Measurements from ENCODE around the gene ALPP.

Gene ALPP

DNA sequence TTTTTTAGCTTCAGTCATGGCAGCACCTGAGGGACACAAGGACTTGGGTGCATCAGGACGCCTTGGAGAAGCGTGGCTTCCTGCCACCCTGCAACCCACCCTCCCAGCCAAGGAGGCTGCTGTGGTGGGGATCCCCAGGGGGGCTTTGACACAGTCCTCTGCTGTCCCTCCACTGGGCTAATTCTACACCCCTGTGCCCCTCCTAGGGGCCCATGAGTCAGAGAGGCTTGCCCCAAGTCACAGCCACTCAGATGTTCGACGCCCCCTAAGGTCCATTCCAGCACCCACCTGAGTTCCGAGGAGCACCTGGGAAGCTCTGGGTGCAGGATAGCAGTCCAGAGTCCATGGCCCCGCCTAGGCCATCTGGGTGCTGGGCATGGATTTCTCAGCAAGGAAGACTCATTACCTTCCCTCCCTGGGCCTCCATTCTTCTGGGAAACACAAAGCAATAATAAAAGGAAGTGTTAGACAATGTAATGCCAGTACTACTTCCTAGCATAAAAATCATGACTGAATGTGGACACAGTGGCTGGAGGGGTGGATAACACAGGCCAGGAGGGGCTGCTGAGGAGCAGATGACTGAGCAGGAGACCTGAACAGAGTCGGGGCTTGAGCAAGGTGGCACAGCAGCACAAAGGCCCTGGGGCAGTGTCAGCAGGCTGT is 31.8 kb downstream of the ALPP start:
- H3K9ac ChIP-seq (ENCODE audit: low read length), result no peak overlapping the region
- no peaks in the 10 kb centered on the region for H3K36me3 ChIP-seq (ENCODE audit: low read length)
- no peaks in the 10 kb centered on the region for H3F3A ChIP-seq (ENCODE audit: insufficient read depth)
- no peaks in the 10 kb centered on the region for H3K9me3 ChIP-seq (ENCODE audit: insufficient read depth, low read length)
- no peak overlapping the region for H3K4me2 ChIP-seq (ENCODE audit: low read depth, low read length, poor library complexity, severe bottlenecking)
- no peaks in the 10 kb centered on the region for H4K20me1 ChIP-seq (ENCODE audit: low read depth, low read length)
- TF ChIP-seq EZH2phosphoT487 (conservative IDR thresholded peaks at IDR 0.05; ENCODE audit: low read length), result no peak
- no peaks in the 10 kb centered on the region for H3K9me2 ChIP-seq (replicated peaks; ENCODE audit: insufficient read depth, low read length)
- H3K4me3 ChIP-seq (ENCODE audit: insufficient read depth, low read length, poor library complexity, severe bottlenecking), result no peak overlapping the region
- H3K79me2 ChIP-seq (ENCODE audit: insufficient read depth, low read length), result no peaks in the 10 kb centered on the region
- no peak overlapping the region for H2AFZ ChIP-seq (ENCODE audit: low read depth, low read length, severe bottlenecking)
- no peaks in the 10 kb centered on the region for H3K27me3 ChIP-seq (ENCODE audit: low read length)
- H3K27ac ChIP-seq (ENCODE audit: low read depth, low read length), result no peak overlapping the region

DNA sequence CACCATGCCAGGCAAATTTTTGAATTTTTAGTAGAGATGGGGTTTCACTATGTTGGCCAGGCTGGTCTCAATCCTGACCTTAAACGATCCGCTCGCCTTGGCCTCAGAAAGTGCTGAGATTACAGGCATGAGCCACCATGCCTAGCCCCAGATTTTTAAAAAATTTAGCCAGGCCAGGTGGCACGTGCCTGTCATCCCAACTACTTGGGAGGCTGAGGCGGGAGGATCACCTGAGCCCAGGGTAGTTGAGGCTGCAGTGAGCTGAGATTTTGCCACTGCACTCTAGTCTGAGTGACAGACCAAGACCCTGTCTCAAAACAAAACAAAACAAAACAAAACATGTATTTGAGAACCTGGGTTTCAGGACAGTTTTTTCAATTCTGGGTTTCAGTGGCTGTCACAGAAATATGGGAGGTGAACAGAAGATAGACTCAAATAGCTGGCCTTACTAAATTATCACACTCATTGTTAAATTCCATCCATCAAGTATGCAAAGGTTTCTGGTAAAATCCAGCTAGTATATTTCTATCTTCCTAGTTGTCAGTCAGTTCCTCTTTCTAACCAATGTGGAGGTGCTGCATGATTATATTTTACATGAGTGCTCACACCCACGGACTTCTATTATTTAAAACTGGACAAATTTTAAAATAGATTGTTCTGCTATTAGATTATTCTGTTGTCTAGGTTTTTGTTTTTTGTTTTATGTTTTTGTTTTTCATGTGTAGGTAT is 33.5 kb downstream of the ALPP start:
- Histone ChIP-seq H3K9me2 (replicated peaks; ENCODE audit: insufficient read depth, low read length) (no peaks in the 10 kb centered on the region), H3K9ac (ENCODE audit: low read length) (no peak overlapping the region), H3K27ac (ENCODE audit: low read depth, low read length) (no peak overlapping the region), H3F3A (ENCODE audit: insufficient read depth) (no peaks in the 10 kb centered on the region), H3K9me3 (ENCODE audit: insufficient read depth, low read length) (no peaks in the 10 kb centered on the region), H4K20me1 (ENCODE audit: low read depth, low read length) (no peaks in the 10 kb centered on the region), H3K79me2 (ENCODE audit: insufficient read depth, low read length) (no peaks in the 10 kb centered on the region), H3K27me3 (ENCODE audit: low read length) (no peaks in the 10 kb centered on the region), H3K4me2 (ENCODE audit: low read depth, low read length, poor library complexity, severe bottlenecking) (no peak overlapping the region), H3K4me3 (ENCODE audit: insufficient read depth, low read length, poor library complexity, severe bottlenecking) (no peak overlapping the region), H3K36me3 (ENCODE audit: low read length) (no peaks in the 10 kb centered on the region), H2AFZ (ENCODE audit: low read depth, low read length, severe bottlenecking) (no peak overlapping the region)
- no peak for TF ChIP-seq EZH2phosphoT487 (conservative IDR thresholded peaks at IDR 0.05; ENCODE audit: low read length)
- TF ChIP-seq, protein P1, sequence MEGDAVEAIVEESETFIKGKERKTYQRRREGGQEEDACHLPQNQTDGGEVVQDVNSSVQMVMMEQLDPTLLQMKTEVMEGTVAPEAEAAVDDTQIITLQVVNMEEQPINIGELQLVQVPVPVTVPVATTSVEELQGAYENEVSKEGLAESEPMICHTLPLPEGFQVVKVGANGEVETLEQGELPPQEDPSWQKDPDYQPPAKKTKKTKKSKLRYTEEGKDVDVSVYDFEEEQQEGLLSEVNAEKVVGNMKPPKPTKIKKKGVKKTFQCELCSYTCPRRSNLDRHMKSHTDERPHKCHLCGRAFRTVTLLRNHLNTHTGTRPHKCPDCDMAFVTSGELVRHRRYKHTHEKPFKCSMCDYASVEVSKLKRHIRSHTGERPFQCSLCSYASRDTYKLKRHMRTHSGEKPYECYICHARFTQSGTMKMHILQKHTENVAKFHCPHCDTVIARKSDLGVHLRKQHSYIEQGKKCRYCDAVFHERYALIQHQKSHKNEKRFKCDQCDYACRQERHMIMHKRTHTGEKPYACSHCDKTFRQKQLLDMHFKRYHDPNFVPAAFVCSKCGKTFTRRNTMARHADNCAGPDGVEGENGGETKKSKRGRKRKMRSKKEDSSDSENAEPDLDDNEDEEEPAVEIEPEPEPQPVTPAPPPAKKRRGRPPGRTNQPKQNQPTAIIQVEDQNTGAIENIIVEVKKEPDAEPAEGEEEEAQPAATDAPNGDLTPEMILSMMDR (IDR thresholded peaks at IDR 0.05; ENCODE audit: insufficient read depth, low read length, poor library complexity, severe bottlenecking), result no peak

DNA sequence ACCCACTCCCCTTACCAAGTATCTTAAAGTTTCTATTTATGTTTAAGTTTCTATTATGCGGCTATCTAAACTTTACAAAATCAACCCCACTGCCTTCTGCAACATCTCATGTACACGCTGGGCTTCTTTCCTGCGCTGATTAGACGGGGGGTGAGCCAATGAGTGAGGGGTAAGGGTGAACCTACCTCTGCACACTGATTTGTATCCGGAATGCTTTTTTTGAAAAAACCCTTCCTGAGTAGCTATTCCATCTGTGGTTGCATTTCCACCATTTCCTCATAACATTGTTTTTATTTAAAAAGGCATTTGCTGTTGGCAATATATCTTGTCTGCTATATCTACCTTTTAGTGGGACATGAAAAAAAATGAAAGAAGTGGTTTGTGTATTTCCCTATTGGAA is 34.4 kb downstream of the ALPP start:
- no peak overlapping the region for H2AFZ ChIP-seq (ENCODE audit: low read depth, low read length, severe bottlenecking)
- no peaks in the 10 kb centered on the region for H3K9me3 ChIP-seq (ENCODE audit: insufficient read depth, low read length)
- H4K20me1 ChIP-seq (ENCODE audit: low read depth, low read length), result no peaks in the 10 kb centered on the region
- no peak overlapping the region for H3K9ac ChIP-seq (ENCODE audit: low read length)
- H3F3A ChIP-seq (ENCODE audit: insufficient read depth), result no peaks in the 10 kb centered on the region
- H3K4me3 ChIP-seq (ENCODE audit: insufficient read depth, low read length, poor library complexity, severe bottlenecking), result no peak overlapping the region
- H3K36me3 ChIP-seq (ENCODE audit: low read length), result no peaks in the 10 kb centered on the region
- H3K27ac ChIP-seq (ENCODE audit: low read depth, low read length), result no peak overlapping the region
- TF ChIP-seq EZH2phosphoT487 (conservative IDR thresholded peaks at IDR 0.05; ENCODE audit: low read length), result no peak
- TF ChIP-seq, protein P1 (IDR thresholded peaks at IDR 0.05; ENCODE audit: insufficient read depth, low read length, poor library complexity, severe bottlenecking), result no peak
- H3K4me2 ChIP-seq (ENCODE audit: low read depth, low read length, poor library complexity, severe bottlenecking), result no peak overlapping the region
- H3K79me2 ChIP-seq (ENCODE audit: insufficient read depth, low read length), result no peaks in the 10 kb centered on the region
- no peaks in the 10 kb centered on the region for H3K9me2 ChIP-seq (replicated peaks; ENCODE audit: insufficient read depth, low read length)
- H3K27me3 ChIP-seq (ENCODE audit: low read length), result no peaks in the 10 kb centered on the region

DNA sequence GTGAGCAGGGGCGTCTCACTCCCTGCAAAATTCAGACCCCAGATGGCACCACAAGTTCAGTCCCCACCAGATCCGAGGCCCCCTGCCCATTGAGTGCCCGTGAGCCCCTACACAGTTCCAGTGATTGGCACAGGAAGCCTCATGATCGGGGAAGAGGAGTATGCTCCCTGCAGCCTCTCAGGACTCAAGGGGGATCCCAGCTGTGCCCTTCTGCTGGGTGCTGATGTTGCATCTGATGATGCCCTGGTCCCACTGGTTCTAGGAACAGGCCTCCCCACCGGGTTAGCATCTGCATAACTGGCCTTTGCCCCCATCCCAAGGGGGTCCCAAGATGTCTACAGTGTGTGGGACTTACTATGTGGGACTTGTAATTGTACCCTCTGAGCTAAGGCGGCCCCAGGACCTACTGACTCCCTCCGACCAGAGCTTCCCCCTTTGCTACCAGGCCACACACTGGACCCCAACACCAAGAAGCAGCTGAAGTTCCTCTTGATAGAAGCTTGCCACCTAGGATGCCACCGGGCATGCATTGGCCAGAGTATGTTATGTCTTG is 36.7 kb downstream of the ALPP start:
- H3F3A ChIP-seq (ENCODE audit: insufficient read depth), result no peaks in the 10 kb centered on the region
- no peak overlapping the region for H3K4me3 ChIP-seq (ENCODE audit: insufficient read depth, low read length, poor library complexity, severe bottlenecking)
- H3K4me2 ChIP-seq (ENCODE audit: low read depth, low read length, poor library complexity, severe bottlenecking), result no peak overlapping the region
- TF ChIP-seq EZH2phosphoT487 (conservative IDR thresholded peaks at IDR 0.05; ENCODE audit: low read length), result no peak
- TF ChIP-seq, protein P1 (IDR thresholded peaks at IDR 0.05; ENCODE audit: insufficient read depth, low read length, poor library complexity, severe bottlenecking), result no peak
- H3K79me2 ChIP-seq (ENCODE audit: insufficient read depth, low read length), result no peaks in the 10 kb centered on the region
- H3K9me3 ChIP-seq (ENCODE audit: insufficient read depth, low read length), result no peaks in the 10 kb centered on the region
- no peaks in the 10 kb centered on the region for H3K36me3 ChIP-seq (ENCODE audit: low read length)
- no peaks in the 10 kb centered on the region for H4K20me1 ChIP-seq (ENCODE audit: low read depth, low read length)
- H3K9ac ChIP-seq (ENCODE audit: low read length), result no peak overlapping the region
- H3K27ac ChIP-seq (ENCODE audit: low read depth, low read length), result no peak overlapping the region
- H3K9me2 ChIP-seq (replicated peaks; ENCODE audit: insufficient read depth, low read length), result no peaks in the 10 kb centered on the region
- H2AFZ ChIP-seq (ENCODE audit: low read depth, low read length, severe bottlenecking), result no peak overlapping the region
- H3K27me3 ChIP-seq (ENCODE audit: low read length), result no peaks in the 10 kb centered on the region

All from SU-DHL-6 (cell line).